ENCODE measurements around the gene PARP1.

PARP1 gene

DNA sequence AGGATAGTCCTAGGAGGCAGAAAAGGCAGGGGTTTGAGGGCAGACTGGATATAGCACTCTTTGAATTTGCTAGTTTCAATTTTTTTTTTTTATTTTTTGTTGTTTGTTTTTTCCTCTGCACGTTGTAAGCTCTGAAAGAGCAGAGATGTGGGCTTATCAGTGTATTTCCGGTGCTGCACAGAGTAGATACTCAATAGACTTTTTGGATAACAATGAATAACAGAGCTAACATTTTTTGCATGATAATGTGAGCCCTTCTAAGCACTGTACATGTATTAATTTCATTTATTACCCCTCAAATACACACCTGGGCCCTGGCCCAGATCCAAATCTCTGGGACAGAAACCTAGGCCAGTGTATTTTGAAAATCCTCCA is 17.1 kb upstream of the PARP1 start:
- Histone ChIP-seq H3K4me1 (ENCODE audit: control extremely low read depth in 1 of 4, control insufficient read depth in 4 of 4, insufficient read depth in 4 of 4, low read length in 3 of 4) (peaks cover 6 to 30% (median 25%) of the 10 kb centered on the region in 4 experiments), H3K4me3 (ENCODE audit: control insufficient read depth in 1 of 7, extremely low read depth in 1 of 7, insufficient read depth in 4 of 7, low read depth in 2 of 7, low read length in 6 of 7) (peak overlapping the region in 1 of 7 experiments; percentile 68), H3K27ac (ENCODE audit: insufficient read depth in 1 of 2, low read depth in 1 of 2, low read length in 2 of 2, poor library complexity in 1 of 2, severe bottlenecking in 2 of 2) (no peak overlapping the region), H3K36me3 (ENCODE audit: control insufficient read depth in 4 of 4, insufficient read depth in 4 of 4, low read length in 3 of 4) (no peaks in the 10 kb centered on the region), H3K9me3 (ENCODE audit: control extremely low read depth in 1 of 5, control insufficient read depth in 4 of 5, insufficient read depth in 2 of 5, low read depth in 1 of 5, low read length in 4 of 5) (no peaks in the 10 kb centered on the region), H3K27me3 (replicated peaks in 2 of 5; ENCODE audit: control insufficient read depth in 4 of 5, insufficient read depth in 5 of 5, low read length in 4 of 5) (no peaks in the 10 kb centered on the region)
- ChIA-PET POLR2A (interaction anchor here (1.8 kb wide), 1 partner anchor 17 kb away, joined by 5 read pairs; the partner anchor contains the start of gene PARP1), CTCF (interaction anchor here (0.6 to 4.9 kb wide), 13 partner anchors 11 to 933 kb away, joined by 3 to 43 read pairs (median 4); partner anchors contain the start of gene PARP1)
- WGBS (ENCODE audit: insufficient coverage) = no CpG with 5 or more reads among the region's 2 CpGs
- peak in 2 of 3 donors; percentile 56 to 81 for DNase-seq

DNA sequence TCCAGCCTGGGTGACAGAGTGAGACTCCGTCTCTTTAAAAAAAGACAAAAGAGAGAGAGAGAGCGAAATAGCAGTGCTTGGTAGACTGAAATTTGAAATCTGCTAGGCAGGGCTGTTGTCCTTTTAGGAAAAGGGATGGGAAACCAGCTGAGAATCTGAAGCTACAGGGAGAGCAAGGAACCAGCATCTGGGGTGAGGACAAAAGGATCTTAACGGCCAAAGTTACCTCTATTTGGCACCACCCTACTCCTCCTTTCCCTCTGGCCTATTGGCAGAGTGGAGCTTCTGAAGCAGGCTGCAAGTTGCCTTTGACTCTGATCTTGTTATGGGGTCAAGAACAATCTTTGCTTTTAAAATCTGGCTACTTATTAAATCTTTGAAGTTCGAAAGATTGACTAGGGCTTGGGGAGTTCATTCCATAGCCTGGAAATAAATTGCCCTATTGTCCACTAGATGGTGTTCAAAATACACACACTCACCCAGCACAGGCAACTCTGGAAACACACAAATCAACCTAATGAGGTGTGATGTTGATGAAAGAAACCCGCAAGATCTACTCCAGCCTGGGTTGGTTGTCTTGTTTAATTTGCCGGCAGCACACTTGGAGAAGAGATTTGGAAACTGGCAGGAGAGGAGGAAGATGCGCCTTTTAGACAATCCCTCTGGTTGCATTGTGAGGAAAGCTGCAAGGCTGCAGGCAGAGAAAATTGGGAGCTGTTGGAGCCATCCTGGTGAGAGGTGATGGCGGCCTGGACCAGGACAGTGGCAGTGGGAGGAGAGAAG is 16.5 kb upstream of the PARP1 start:
- CTCF ChIA-PET = interaction anchor here (0.6 to 4.9 kb wide), 13 partner anchors 12 to 184 kb away, joined by 3 to 43 read pairs (median 4); partner anchors contain the start of gene PARP1
- Histone ChIP-seq H3K4me3 (ENCODE audit: control insufficient read depth in 1 of 7, extremely low read depth in 1 of 7, insufficient read depth in 4 of 7, low read depth in 2 of 7, low read length in 6 of 7) (no peak overlapping the region), H3K9me3 (ENCODE audit: control extremely low read depth in 1 of 5, control insufficient read depth in 4 of 5, insufficient read depth in 2 of 5, low read depth in 1 of 5, low read length in 4 of 5) (no peaks in the 10 kb centered on the region), H3K36me3 (ENCODE audit: control insufficient read depth in 4 of 4, insufficient read depth in 4 of 4, low read length in 3 of 4) (no peaks in the 10 kb centered on the region), H3K27ac (ENCODE audit: insufficient read depth in 1 of 2, low read depth in 1 of 2, low read length in 2 of 2, poor library complexity in 1 of 2, severe bottlenecking in 2 of 2) (no peak overlapping the region), H3K4me1 (ENCODE audit: control extremely low read depth in 1 of 4, control insufficient read depth in 4 of 4, insufficient read depth in 4 of 4, low read length in 3 of 4) (peaks cover 6 to 28% (median 23%) of the 10 kb centered on the region in 4 experiments), H3K27me3 (replicated peaks in 2 of 5; ENCODE audit: control insufficient read depth in 4 of 5, insufficient read depth in 5 of 5, low read length in 4 of 5) (no peaks in the 10 kb centered on the region)
- peak in 2 of 3 donors; percentile 65 to 74 for DNase-seq
- 83% methylated on average over 6 of the region's 8 CpGs for WGBS (ENCODE audit: insufficient coverage)
- POLR2A ChIA-PET = interaction anchor here (0.6 to 1.8 kb wide), 2 partner anchors 17 to 184 kb away, joined by 3 to 5 read pairs; partner anchors contain the start of gene PARP1

DNA sequence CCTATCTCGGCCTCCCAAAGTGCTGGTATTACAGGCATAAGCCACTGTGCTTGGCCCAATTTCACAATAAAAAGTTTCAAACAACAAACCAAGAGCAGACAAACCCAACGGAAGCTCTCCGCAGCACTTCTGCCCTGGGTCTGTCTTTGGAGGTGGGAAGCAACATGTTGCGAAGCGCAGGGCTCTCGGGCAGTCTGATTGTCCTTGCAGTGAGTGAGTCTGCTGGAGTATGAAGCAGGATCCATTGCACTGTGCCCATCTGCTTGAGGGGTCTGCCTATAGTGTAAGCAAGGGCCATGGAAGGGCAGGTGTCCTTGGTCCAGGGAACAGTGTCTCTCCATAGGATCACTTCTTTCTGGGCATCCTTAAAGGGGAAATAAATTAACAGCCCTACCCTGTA is 14.6 kb upstream of the PARP1 start:
- no peaks in the 10 kb centered on the region for H3K36me3 ChIP-seq (ENCODE audit: control insufficient read depth in 4 of 4, insufficient read depth in 4 of 4, low read length in 3 of 4)
- no peak overlapping the region for H3K4me3 ChIP-seq (ENCODE audit: control insufficient read depth in 1 of 7, extremely low read depth in 1 of 7, insufficient read depth in 4 of 7, low read depth in 2 of 7, low read length in 6 of 7)
- H3K4me1 ChIP-seq (ENCODE audit: control extremely low read depth in 1 of 4, control insufficient read depth in 4 of 4, insufficient read depth in 4 of 4, low read length in 3 of 4) = peaks cover 0 to 13% (median 12%) of the 10 kb centered on the region in 4 experiments
- H3K27ac ChIP-seq (ENCODE audit: insufficient read depth in 1 of 2, low read depth in 1 of 2, low read length in 2 of 2, poor library complexity in 1 of 2, severe bottlenecking in 2 of 2) = no peak overlapping the region
- WGBS (ENCODE audit: insufficient coverage) = 100% methylated on average over 4 of the region's 6 CpGs
- DNase-seq = no peak
- ChIA-PET POLR2A (no interaction called here), CTCF (interaction anchor here (0.6 to 4.9 kb wide), 6 partner anchors 10 to 187 kb away, joined by 3 to 43 read pairs (median 4); partner anchors contain the start of gene PARP1)
- no peaks in the 10 kb centered on the region for H3K9me3 ChIP-seq (ENCODE audit: control extremely low read depth in 1 of 5, control insufficient read depth in 4 of 5, insufficient read depth in 2 of 5, low read depth in 1 of 5, low read length in 4 of 5)
- H3K27me3 ChIP-seq (replicated peaks in 2 of 5; ENCODE audit: control insufficient read depth in 4 of 5, insufficient read depth in 5 of 5, low read length in 4 of 5) = no peaks in the 10 kb centered on the region

DNA sequence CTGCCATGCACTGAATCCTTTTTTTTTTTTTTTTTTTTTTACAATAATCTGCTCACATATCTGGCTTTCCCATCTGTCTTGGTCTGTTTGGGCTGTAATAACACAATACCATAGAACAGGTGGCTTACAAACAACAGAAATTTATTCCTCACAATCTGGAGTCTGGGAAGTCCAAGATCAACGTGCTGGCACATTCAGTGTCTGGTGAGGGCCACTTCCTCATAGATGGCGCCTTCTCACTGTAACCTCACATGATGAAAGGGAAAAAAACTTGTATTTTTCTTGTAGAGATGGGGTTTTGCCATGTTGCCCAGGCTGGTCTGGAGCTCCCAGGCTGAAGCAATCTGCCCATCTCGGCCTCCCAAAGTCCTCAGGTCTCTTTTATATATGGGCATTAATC is 13.0 kb upstream of the PARP1 start:
- Histone ChIP-seq H3K9me3 (ENCODE audit: control extremely low read depth in 1 of 5, control insufficient read depth in 4 of 5, insufficient read depth in 2 of 5, low read depth in 1 of 5, low read length in 4 of 5) (no peaks in the 10 kb centered on the region), H3K27me3 (replicated peaks in 2 of 5; ENCODE audit: control insufficient read depth in 4 of 5, insufficient read depth in 5 of 5, low read length in 4 of 5) (no peaks in the 10 kb centered on the region), H3K27ac (ENCODE audit: insufficient read depth in 1 of 2, low read depth in 1 of 2, low read length in 2 of 2, poor library complexity in 1 of 2, severe bottlenecking in 2 of 2) (no peak overlapping the region), H3K4me3 (ENCODE audit: control insufficient read depth in 1 of 7, extremely low read depth in 1 of 7, insufficient read depth in 4 of 7, low read depth in 2 of 7, low read length in 6 of 7) (no peak overlapping the region), H3K36me3 (ENCODE audit: control insufficient read depth in 4 of 4, insufficient read depth in 4 of 4, low read length in 3 of 4) (no peaks in the 10 kb centered on the region), H3K4me1 (ENCODE audit: control extremely low read depth in 1 of 4, control insufficient read depth in 4 of 4, insufficient read depth in 4 of 4, low read length in 3 of 4) (peaks cover 0 to 13% (median 11%) of the 10 kb centered on the region in 4 experiments)
- POLR2A ChIA-PET = no interaction called here
- peak in 2 of 3 donors; percentile 15 to 22 for DNase-seq
- 83% methylated on average over 2 of the region's 3 CpGs for WGBS (ENCODE audit: insufficient coverage)
- CTCF ChIA-PET = interaction anchor here (0.7 to 2.2 kb wide), 3 partner anchors 10 to 243 kb away, joined by 3 to 6 read pairs (median 3); no protein-coding TSS in a partner anchor

DNA sequence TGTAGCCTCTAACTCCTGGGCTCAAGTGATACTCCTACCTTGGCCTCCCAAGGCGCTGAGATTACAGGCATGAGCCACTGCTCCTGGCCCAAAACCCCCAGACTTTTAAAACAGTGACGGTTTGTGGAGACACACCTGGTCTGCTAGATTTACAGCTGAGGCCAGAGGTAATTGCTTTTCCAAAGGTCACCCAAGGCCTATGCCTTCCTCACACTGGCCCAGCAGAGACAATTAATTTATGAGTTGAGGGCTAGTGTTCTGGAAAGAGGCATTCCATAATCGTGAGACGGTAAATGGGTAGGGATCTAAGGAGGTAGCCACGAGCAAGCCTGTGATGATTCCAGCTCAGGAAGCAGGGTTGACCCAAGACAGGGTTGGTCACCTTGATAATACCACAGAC is 12.4 kb upstream of the PARP1 start:
- ChIA-PET POLR2A (interaction anchor here (1.2 kb wide), 1 partner anchor 13 kb away, joined by 4 read pairs; the partner anchor contains the start of gene PARP1), CTCF (interaction anchor here (0.7 to 2.2 kb wide), 3 partner anchors 10 to 16 kb away, joined by 3 to 6 read pairs (median 5); no protein-coding TSS in a partner anchor)
- Histone ChIP-seq H3K27me3 (replicated peaks in 2 of 5; ENCODE audit: control insufficient read depth in 4 of 5, insufficient read depth in 5 of 5, low read length in 4 of 5) (no peaks in the 10 kb centered on the region), H3K4me3 (ENCODE audit: control insufficient read depth in 1 of 7, extremely low read depth in 1 of 7, insufficient read depth in 4 of 7, low read depth in 2 of 7, low read length in 6 of 7) (no peak overlapping the region), H3K4me1 (ENCODE audit: control extremely low read depth in 1 of 4, control insufficient read depth in 4 of 4, insufficient read depth in 4 of 4, low read length in 3 of 4) (peaks cover 0 to 7% (median 6%) of the 10 kb centered on the region in 4 experiments), H3K27ac (ENCODE audit: insufficient read depth in 1 of 2, low read depth in 1 of 2, low read length in 2 of 2, poor library complexity in 1 of 2, severe bottlenecking in 2 of 2) (no peak overlapping the region), H3K9me3 (ENCODE audit: control extremely low read depth in 1 of 5, control insufficient read depth in 4 of 5, insufficient read depth in 2 of 5, low read depth in 1 of 5, low read length in 4 of 5) (no peaks in the 10 kb centered on the region), H3K36me3 (ENCODE audit: control insufficient read depth in 4 of 4, insufficient read depth in 4 of 4, low read length in 3 of 4) (no peaks in the 10 kb centered on the region)
- 97% methylated on average over 5 of the region's 5 CpGs for WGBS (ENCODE audit: insufficient coverage)
- DNase-seq = no peak

DNA sequence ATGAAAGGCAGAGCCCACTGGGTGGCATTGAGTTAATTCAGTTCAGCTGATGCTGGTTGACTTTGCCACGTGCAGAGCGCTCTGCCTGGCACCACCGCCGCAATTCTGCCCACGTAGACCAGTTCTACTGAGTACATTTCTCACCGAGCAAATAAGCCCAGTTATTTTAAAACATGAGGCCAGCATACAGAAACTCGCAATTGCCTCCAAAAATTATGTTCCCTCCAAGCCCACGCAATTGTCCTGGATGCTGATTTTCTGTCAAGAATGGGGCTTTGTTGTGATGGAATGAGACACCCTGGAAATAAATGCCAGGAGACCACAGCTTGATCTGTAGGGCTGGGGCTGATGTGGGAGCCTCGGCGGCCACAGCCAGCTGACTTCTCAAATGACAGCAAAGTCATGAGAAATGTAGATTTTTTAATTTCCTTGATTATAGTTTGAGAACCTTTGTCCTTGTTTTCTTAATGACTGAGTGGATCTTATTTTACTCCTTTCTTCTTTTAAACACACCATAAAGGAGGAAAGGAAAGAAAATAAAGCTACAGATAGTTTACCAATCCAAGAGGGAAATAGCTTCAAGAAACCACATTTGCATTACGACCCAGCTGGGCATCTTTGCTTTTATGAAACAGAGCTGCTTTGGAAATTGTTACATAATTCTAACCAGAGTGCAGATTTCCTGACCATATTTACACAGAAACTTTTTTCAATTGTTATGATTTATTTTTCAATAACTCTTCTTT is 11.6 kb upstream of the PARP1 start:
- H3K4me1 ChIP-seq (ENCODE audit: control extremely low read depth in 1 of 4, control insufficient read depth in 4 of 4, insufficient read depth in 4 of 4, low read length in 3 of 4) = no peaks in the 10 kb centered on the region
- H3K27ac ChIP-seq (ENCODE audit: insufficient read depth in 1 of 2, low read depth in 1 of 2, low read length in 2 of 2, poor library complexity in 1 of 2, severe bottlenecking in 2 of 2) = no peak overlapping the region
- WGBS (ENCODE audit: insufficient coverage) = 94% methylated on average over 9 of the region's 11 CpGs
- no peak for DNase-seq
- POLR2A ChIA-PET = interaction anchor here (1.2 kb wide), 1 partner anchor 12 kb away, joined by 4 read pairs; the partner anchor contains the start of gene PARP1
- H3K27me3 ChIP-seq (replicated peaks in 2 of 5; ENCODE audit: control insufficient read depth in 4 of 5, insufficient read depth in 5 of 5, low read length in 4 of 5) = no peaks in the 10 kb centered on the region
- no peak overlapping the region for H3K4me3 ChIP-seq (ENCODE audit: control insufficient read depth in 1 of 7, extremely low read depth in 1 of 7, insufficient read depth in 4 of 7, low read depth in 2 of 7, low read length in 6 of 7)
- no peaks in the 10 kb centered on the region for H3K9me3 ChIP-seq (ENCODE audit: control extremely low read depth in 1 of 5, control insufficient read depth in 4 of 5, insufficient read depth in 2 of 5, low read depth in 1 of 5, low read length in 4 of 5)
- CTCF ChIA-PET = interaction anchor here (1.4 to 2.2 kb wide), 2 partner anchors 10 to 15 kb away, joined by 5 to 6 read pairs; no protein-coding TSS in a partner anchor
- no peaks in the 10 kb centered on the region for H3K36me3 ChIP-seq (ENCODE audit: control insufficient read depth in 4 of 4, insufficient read depth in 4 of 4, low read length in 3 of 4)
